Measurements from ENCODE around the gene MIEN1.

The MIEN1 gene

DNA sequence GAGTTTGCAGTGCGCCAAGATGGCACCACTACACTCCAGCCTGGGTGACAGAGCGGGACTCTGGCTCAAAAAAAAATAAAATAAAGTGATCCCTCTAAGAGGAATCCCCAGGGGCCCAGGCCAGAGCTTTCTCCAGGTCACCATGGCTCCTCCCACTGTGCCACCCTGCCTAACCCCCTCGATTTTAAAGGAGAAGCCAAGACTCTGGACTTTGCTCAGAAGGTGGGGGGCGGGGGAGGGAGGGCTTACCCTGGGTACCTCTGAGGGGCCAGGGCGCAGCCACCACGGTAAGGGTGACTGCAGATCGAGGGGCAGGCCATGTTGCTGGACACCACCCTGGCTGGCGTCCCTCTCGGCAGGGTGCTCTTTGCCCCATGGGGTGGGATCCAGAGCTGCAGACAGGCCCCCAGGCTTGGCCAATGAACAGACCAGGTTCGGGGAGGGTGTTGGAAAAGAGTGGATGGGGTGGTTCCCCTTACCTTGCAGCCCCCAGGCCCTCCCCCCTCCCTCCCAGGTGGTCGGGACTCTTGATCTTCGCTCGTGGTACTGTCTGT, 7.0 kb upstream of the MIEN1 start:
- DNase-seq (ENCODE audit: low spot score): no peak
- TF ChIP-seq, protein P1, sequence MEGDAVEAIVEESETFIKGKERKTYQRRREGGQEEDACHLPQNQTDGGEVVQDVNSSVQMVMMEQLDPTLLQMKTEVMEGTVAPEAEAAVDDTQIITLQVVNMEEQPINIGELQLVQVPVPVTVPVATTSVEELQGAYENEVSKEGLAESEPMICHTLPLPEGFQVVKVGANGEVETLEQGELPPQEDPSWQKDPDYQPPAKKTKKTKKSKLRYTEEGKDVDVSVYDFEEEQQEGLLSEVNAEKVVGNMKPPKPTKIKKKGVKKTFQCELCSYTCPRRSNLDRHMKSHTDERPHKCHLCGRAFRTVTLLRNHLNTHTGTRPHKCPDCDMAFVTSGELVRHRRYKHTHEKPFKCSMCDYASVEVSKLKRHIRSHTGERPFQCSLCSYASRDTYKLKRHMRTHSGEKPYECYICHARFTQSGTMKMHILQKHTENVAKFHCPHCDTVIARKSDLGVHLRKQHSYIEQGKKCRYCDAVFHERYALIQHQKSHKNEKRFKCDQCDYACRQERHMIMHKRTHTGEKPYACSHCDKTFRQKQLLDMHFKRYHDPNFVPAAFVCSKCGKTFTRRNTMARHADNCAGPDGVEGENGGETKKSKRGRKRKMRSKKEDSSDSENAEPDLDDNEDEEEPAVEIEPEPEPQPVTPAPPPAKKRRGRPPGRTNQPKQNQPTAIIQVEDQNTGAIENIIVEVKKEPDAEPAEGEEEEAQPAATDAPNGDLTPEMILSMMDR (conservative IDR thresholded peaks at IDR 0.05; ENCODE audit: low read depth): no peak

GRCh38 chr17:39736319-39737165, 6.2 kb upstream of the MIEN1 start:
- CTCF ChIA-PET: interaction anchor here (0.5 kb wide), 1 partner anchor 16 kb away, joined by 4 read pairs; no protein-coding TSS in a partner anchor
- H3K27ac ChIP-seq: peak overlapping the region; percentile 95; the same call in 1 of the 2 replicates
- TF ChIP-seq, protein P1 (conservative IDR thresholded peaks at IDR 0.05; ENCODE audit: low read depth): no peak
- peak; percentile 57 for DNase-seq (ENCODE audit: low spot score)
- POLR2A ChIA-PET (ENCODE audit: low non-redundant PET): no interaction called here

More for the DNA sequence above, 7.0 kb upstream of the MIEN1 start:
- ChIA-PET CTCF (interaction anchor here (0.5 kb wide), 1 partner anchor 15 kb away, joined by 4 read pairs; no protein-coding TSS in a partner anchor), POLR2A (ENCODE audit: low non-redundant PET) (no interaction called here)
- H3K27ac ChIP-seq: peak overlapping the region; percentile 95

DNA sequence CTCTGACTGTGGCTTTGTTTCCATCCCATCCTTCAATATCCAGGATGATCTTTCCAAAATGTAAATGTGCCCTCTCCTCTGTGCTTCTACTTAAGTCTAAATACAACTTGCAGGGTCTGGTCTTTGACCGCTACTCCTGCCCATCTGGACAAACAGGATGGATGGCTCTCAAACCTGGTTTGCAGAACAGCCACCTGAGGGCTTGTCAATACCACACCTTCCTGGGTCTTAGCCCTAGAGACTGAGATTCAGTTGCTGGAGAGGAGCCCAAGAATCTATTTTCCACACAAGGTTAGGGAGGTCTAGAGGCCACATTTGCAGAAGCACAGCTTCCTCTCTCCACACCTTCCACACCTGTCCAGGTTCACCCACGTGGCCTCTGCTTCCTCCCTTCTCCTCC, 5.5 kb upstream of the MIEN1 start:
- H3K27ac ChIP-seq: no peak overlapping the region
- no peak for DNase-seq (ENCODE audit: low spot score)
- TF ChIP-seq, protein P1 (conservative IDR thresholded peaks at IDR 0.05; ENCODE audit: low read depth): no peak
- ChIA-PET CTCF (no interaction called here), POLR2A (ENCODE audit: low non-redundant PET) (no interaction called here)

- POLR2A ChIA-PET (ENCODE audit: low non-redundant PET): no interaction called here
- CTCF ChIA-PET: no interaction called here
These were observed 2.3 kb upstream of the MIEN1 start for GRCh38 chr17:39732586-39732985.

DNA sequence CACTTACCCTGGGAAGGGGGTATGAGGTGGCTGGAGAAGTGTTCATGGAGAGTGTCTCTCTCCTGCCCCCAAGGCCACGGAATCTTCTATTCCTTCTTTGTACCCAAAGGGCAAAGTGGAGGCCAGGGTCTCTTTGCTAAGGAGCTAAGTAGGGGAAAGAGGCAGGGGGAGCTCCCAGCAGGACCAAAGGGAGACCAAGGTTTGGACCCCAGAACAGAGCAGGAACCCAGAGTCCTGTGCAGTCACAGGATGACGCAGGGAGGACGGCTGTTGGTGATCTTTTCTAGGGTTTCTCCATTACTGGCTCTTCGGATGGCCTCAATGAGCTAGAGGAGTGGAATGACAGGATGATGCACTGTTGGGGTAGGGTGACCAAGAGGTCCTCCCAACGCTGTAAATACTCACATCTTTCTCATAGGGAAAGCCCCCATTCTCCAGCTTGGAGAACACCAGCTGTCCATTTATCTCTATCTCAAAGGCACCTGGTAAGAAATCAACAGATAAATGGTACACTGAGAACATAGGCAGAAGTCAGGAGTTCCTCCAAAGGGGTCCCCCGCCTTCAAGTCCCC, 966 bp downstream of the MIEN1 start:
- ChIA-PET CTCF (interaction anchor here (0.6 to 1.9 kb wide), 12 partner anchors 10 to 123 kb away, joined by 3 to 11 read pairs (median 4); partner anchors contain the start of genes ERBB2 and PNMT), POLR2A (ENCODE audit: low non-redundant PET) (interaction anchor here (0.7 to 1.4 kb wide), 3 partner anchors 10 to 167 kb away, joined by 3 to 7 read pairs (median 6); no protein-coding TSS in a partner anchor)
- H3K27ac ChIP-seq: peak overlapping the region; percentile 74; the same call in 1 of the 2 replicates
- TF ChIP-seq, protein P1 (conservative IDR thresholded peaks at IDR 0.05; ENCODE audit: low read depth): no peak
- DNase-seq (ENCODE audit: low spot score): no peak

More at GRCh38 chr17:39732586-39732985, 2.3 kb upstream of the MIEN1 start:
- TF ChIP-seq, protein P1 (conservative IDR thresholded peaks at IDR 0.05; ENCODE audit: low read depth): no peak
- no peak for DNase-seq (ENCODE audit: low spot score)
- no peak overlapping the region for H3K27ac ChIP-seq

- ChIA-PET POLR2A (ENCODE audit: low non-redundant PET) (no interaction called here), CTCF (no interaction called here)
- peak overlapping the region; percentile 12; the same call in 1 of the 2 replicates for H3K27ac ChIP-seq
- DNase-seq (ENCODE audit: low spot score): no peak
- TF ChIP-seq, protein P1 (conservative IDR thresholded peaks at IDR 0.05; ENCODE audit: low read depth): no peak
These were observed 2.8 kb downstream of the MIEN1 start for GRCh38 chr17:39727556-39727955.

All from RWPE1 (cell line).